Vagina (tissue), 2 donors: ENCODE measurements around the gene REV3L.

Experiments used
- CTCF ChIP-seq, 3 experiments: fragments of 450-650 bp in 2 of 3; fragments of 200-600 bp in 1 of 3; sonication (generic) in 1 of 3; IDR thresholded peaks; one replicate each; pipeline ENCODE4 v1.5.1; 2017 to 2019; ENCODE audit warnings: antibody characterized with exemption in 3 of 3, mild to moderate bottlenecking in 2 of 3, moderate library complexity in 2 of 3
- POLR2A ChIP-seq, 2 donors: fragments of 450-650 bp; IDR thresholded peaks; one replicate each; pipeline ENCODE4 v1.6.1; 2017; ENCODE audit warnings: antibody characterized with exemption in 2 of 2, mild to moderate bottlenecking in 2 of 2, moderate library complexity in 2 of 2
- POLR2AphosphoS5 ChIP-seq, 2 donors: sonication (generic); formaldehyde crosslinking; IDR thresholded peaks; one replicate each; pipeline ENCODE4 v1.9.0; 2017; ENCODE audit warnings: antibody characterized with exemption in 2 of 2, mild to moderate bottlenecking in 2 of 2, low read depth in 1 of 2; ENCODE audit not compliant: insufficient read depth in 1 of 2

DNA sequence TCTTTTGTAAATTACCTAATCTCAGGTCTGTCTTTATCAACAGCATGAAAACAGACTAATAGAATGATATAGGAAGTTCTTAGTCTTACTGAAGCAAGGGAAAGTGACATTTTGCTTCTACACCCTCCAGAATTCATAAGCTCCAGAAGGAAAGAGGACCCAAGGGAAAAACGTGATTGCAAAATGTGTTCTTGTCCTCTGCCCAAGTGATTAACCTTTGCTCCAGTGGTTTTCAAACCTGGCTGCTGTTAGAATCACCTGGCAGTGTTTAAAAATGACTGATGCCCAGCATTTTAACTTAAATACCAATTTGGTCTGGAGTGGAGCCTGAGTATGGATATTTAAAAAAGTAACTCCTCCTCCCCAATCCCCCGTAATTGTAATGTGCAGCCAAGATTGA lies 204.3 kb downstream of the REV3L start:
- no peak for TF ChIP-seq POLR2A (IDR thresholded peaks at IDR 0.05)
- TF ChIP-seq CTCF (IDR thresholded peaks at IDR 0.05), result no peak
- no peak for TF ChIP-seq POLR2AphosphoS5 (IDR thresholded peaks at IDR 0.05; ENCODE audit: insufficient read depth in 1 of 2, low read depth in 1 of 2)
